H1 (cell line): ENCODE measurements around the gene LHFPL6. TPM values are rescaled to one million over a fixed set of nuclear protein-coding genes. Genes with fewer than 3 reads are reported as not detected.

Source experiments
- CTCF ChIA-PET: fragments of 300-600 bp; sonication (Branson Sonifier 250); formaldehyde crosslinking; loops from one replicate; lab custom pipeline; 2021; ENCODE audit not compliant: partially characterized antibody; lab: Charles Lee
- POLR2A ChIA-PET: fragments of 300-600 bp; sonication (Branson Sonifier 250); formaldehyde crosslinking; loops from one replicate; lab custom pipeline; 2021; ENCODE audit warnings: inconsistent platforms; ENCODE audit not compliant: partially characterized antibody; lab: Charles Lee
- DNase-seq, 2 experiments: peaks; one replicate each; pipeline versions ENCODE4 v3.0.0 to v3.0.0-alpha.2; 2010 to 2022; ENCODE audit warnings: low spot score in 2 of 2, low read depth in 1 of 2, mixed read lengths in 1 of 2
- FAIRE-seq: peaks from 2 replicates; lab custom pipeline; 2011; peaks lifted over from hg19 to GRCh38; lab: Jason Lieb, UNC
- H2AFZ ChIP-seq: 2 replicates; pipeline ENCODE4 v1.8.1; 2012; ENCODE audit warnings: low read length, inconsistent platforms
- H2AK5ac ChIP-seq: 2 replicates; pipeline ENCODE4 v1.6.1; 2013; ENCODE audit warnings: low read depth, low read length
- H2BK120ac ChIP-seq: replicated peaks from 2 replicates; pipeline ENCODE3; 2013; ENCODE audit warnings: low read depth, low read length, inconsistent platforms
- H2BK12ac ChIP-seq: 2 replicates; pipeline ENCODE4 v1.6.1; 2013; ENCODE audit warnings: low read depth, low read length
- H2BK15ac ChIP-seq: 2 replicates; pipeline ENCODE4 v1.6.1; 2013; ENCODE audit warnings: low read length
- H2BK20ac ChIP-seq: 2 replicates; pipeline ENCODE4 v1.6.1; 2013; ENCODE audit warnings: low read length
- H2BK5ac ChIP-seq: 2 replicates; pipeline ENCODE4 v1.6.1; 2013; ENCODE audit warnings: low read depth, low read length
- H3K14ac ChIP-seq: 2 replicates; pipeline ENCODE4 v1.6.1; 2013; ENCODE audit warnings: inconsistent platforms; ENCODE audit not compliant: insufficient read length
- H3K18ac ChIP-seq: 2 replicates; pipeline ENCODE4 v1.6.1; 2013; ENCODE audit warnings: low read length; ENCODE audit errors: extremely low read depth
- H3K23ac ChIP-seq: 2 replicates; pipeline ENCODE4 v1.6.1; 2013; ENCODE audit warnings: inconsistent platforms; ENCODE audit not compliant: insufficient read length
- H3K23me2 ChIP-seq: 2 replicates; pipeline ENCODE4 v1.6.1; 2013; ENCODE audit warnings: low read depth, low read length
- H3K27ac ChIP-seq: 2 replicates; pipeline ENCODE4 v1.6.1; 2011; ENCODE audit warnings: low read depth, low read length, inconsistent platforms
- H3K27me3 ChIP-seq, 4 experiments: replicated peaks in 1 of 4; 1 replicate in 1 of 4; 2 replicates in 3 of 4; pipeline versions ENCODE4 v1.6.1 to v1.8.1; 2011 to 2013; ENCODE audit warnings: low read length in 3 of 4, mild to moderate bottlenecking in 3 of 4, inconsistent platforms in 2 of 4, mixed read lengths in 2 of 4, moderate library complexity in 1 of 4; ENCODE audit not compliant: control insufficient read depth in 3 of 4, insufficient read depth in 3 of 4; ENCODE audit errors: extremely low read depth in 1 of 4
- H3K36me3 ChIP-seq, 4 experiments: 2 replicates each; pipeline versions ENCODE4 v1.6.1 to v1.8.1; 2011 to 2013; ENCODE audit warnings: mild to moderate bottlenecking in 4 of 4, low read length in 3 of 4, moderate library complexity in 2 of 4, control low read depth in 1 of 4, inconsistent platforms in 1 of 4; ENCODE audit not compliant: insufficient read depth in 4 of 4, control insufficient read depth in 2 of 4
- H3K4ac ChIP-seq: replicated peaks from 2 replicates; pipeline ENCODE3; 2013; ENCODE audit warnings: low read length, low read depth, mixed read lengths, inconsistent platforms; ENCODE audit not compliant: insufficient read length
- H3K4me1 ChIP-seq, 4 experiments: replicated peaks in 1 of 4; 1 replicate in 1 of 4; 2 replicates in 3 of 4; pipeline versions ENCODE4 v1.6.1 to v1.8.1; 2011 to 2013; ENCODE audit warnings: low read length in 3 of 4, inconsistent platforms in 2 of 4, mixed read lengths in 1 of 4; ENCODE audit not compliant: insufficient read depth in 4 of 4, control insufficient read depth in 3 of 4
- H3K4me2 ChIP-seq, 2 experiments: 2 replicates each; pipeline versions ENCODE4 v1.6.1 to v1.8.1; 2011 to 2013; ENCODE audit warnings: low read depth in 2 of 2, low read length in 2 of 2, control low read depth in 1 of 2, inconsistent platforms in 1 of 2, mild to moderate bottlenecking in 1 of 2; ENCODE audit not compliant: insufficient read depth in 1 of 2
- H3K4me3 ChIP-seq, 4 experiments: fragments of 200-600, 300-600 bp in 1 of 4; sonication (generic), shearing (Covaris generic), sonication (Bioruptor Twin) in 1 of 4; 2 replicates each; pipeline versions ENCODE4 v1.5.1 to v1.8.1; 2011 to 2016; ENCODE audit warnings: low read length in 4 of 4, low read depth in 3 of 4, control low read depth in 2 of 4, inconsistent platforms in 2 of 4, mild to moderate bottlenecking in 2 of 4, mixed read lengths in 1 of 4, moderate library complexity in 1 of 4; ENCODE audit not compliant: insufficient read depth in 2 of 4; ENCODE audit errors: extremely low read depth in 1 of 4
- H3K56ac ChIP-seq: replicated peaks from 2 replicates; pipeline ENCODE3; 2013; ENCODE audit warnings: low read depth, mild to moderate bottlenecking, mixed read lengths, low read length, inconsistent platforms; ENCODE audit not compliant: insufficient read length
- H3K79me1 ChIP-seq: 2 replicates; pipeline ENCODE4 v1.6.1; 2013; ENCODE audit warnings: low read depth, low read length, control low read depth
- H3K79me2 ChIP-seq, 2 experiments: 2 replicates each; pipeline versions ENCODE4 v1.6.1 to v1.8.1; 2012 to 2013; ENCODE audit warnings: low read length in 2 of 2, mild to moderate bottlenecking in 2 of 2, inconsistent platforms in 1 of 2; ENCODE audit not compliant: insufficient read depth in 2 of 2, control insufficient read depth in 1 of 2
- H3K9ac ChIP-seq, 4 experiments: replicated peaks in 1 of 4; 1 replicate in 1 of 4; 2 replicates in 3 of 4; pipeline versions ENCODE4 v1.6.1 to v1.8.1; 2011 to 2013; ENCODE audit warnings: low read depth in 3 of 4, low read length in 3 of 4, control low read depth in 2 of 4, mild to moderate bottlenecking in 2 of 4, moderate library complexity in 2 of 4, inconsistent platforms in 1 of 4; ENCODE audit errors: extremely low read depth in 1 of 4
- H3K9me3 ChIP-seq, 2 experiments: 2 replicates each; pipeline versions ENCODE4 v1.6.1 to v1.8.1; 2012 to 2013; ENCODE audit warnings: mild to moderate bottlenecking in 2 of 2, moderate library complexity in 2 of 2, control low read depth in 1 of 2, inconsistent platforms in 1 of 2, low read depth in 1 of 2, low read length in 1 of 2, mixed read lengths in 1 of 2; ENCODE audit not compliant: insufficient read depth in 2 of 2
- H4K20me1 ChIP-seq, 2 experiments: replicated peaks in 1 of 2; 2 replicates each; pipeline versions ENCODE3 to v1.8.1; 2011 to 2013; ENCODE audit warnings: inconsistent platforms in 2 of 2, low read length in 2 of 2, mild to moderate bottlenecking in 1 of 2; ENCODE audit not compliant: insufficient read depth in 2 of 2, control insufficient read depth in 1 of 2
- H4K5ac ChIP-seq: 2 replicates; pipeline ENCODE4 v1.6.1; 2013; ENCODE audit warnings: low read length, low read depth, mixed read lengths, inconsistent platforms; ENCODE audit not compliant: insufficient read length
- H4K8ac ChIP-seq: 2 replicates; pipeline ENCODE4 v1.8.0; 2013; ENCODE audit warnings: mild to moderate bottlenecking, moderate library complexity, low read length, inconsistent platforms; ENCODE audit not compliant: insufficient read depth; ENCODE audit errors: extremely low read depth
- H4K91ac ChIP-seq: replicated peaks from 2 replicates; pipeline ENCODE3; 2013; ENCODE audit warnings: low read length, mixed read lengths, inconsistent platforms; ENCODE audit not compliant: insufficient read length
- CBX5 ChIP-seq: fragments of 300-800, 300-1000 bp; sonication (generic); IDR thresholded peaks from 2 replicates; pipeline ENCODE4 v1.7.1; 2016; ENCODE audit warnings: antibody characterized with exemption, low read length, low read depth
- CHD1 ChIP-seq: IDR thresholded peaks from 2 replicates; pipeline ENCODE4 v1.6.1; 2012; ENCODE audit warnings: low read depth, low read length, improper control_type of control experiment
- JUN ChIP-seq: IDR thresholded peaks from 2 replicates; pipeline ENCODE4 v1.6.1; 2011; ENCODE audit warnings: low read depth, mild to moderate bottlenecking, improper control_type of control experiment, low read length
- KDM1A ChIP-seq: fragments of 200-600, 300-600 bp; sonication (generic); IDR thresholded peaks from 2 replicates; pipeline ENCODE4 v1.7.1; 2016; ENCODE audit warnings: mild to moderate bottlenecking, low read length, borderline replicate concordance
- KDM4A ChIP-seq: IDR thresholded peaks from one replicate; pipeline ENCODE4 v1.7.1; 2012; ENCODE audit warnings: low read depth, mild to moderate bottlenecking, moderate library complexity, low read length, inconsistent platforms; ENCODE audit not compliant: severe bottlenecking
- MAFK ChIP-seq: IDR thresholded peaks from 2 replicates; pipeline ENCODE4 v1.6.1; 2012; ENCODE audit warnings: low read depth, mild to moderate bottlenecking, improper control_type of control experiment, low read length
- POLR2A ChIP-seq, 2 experiments: IDR thresholded peaks; 1 replicate in 1 of 2; 2 replicates in 1 of 2; pipeline ENCODE4 v1.6.1; 2011; ENCODE audit warnings: low read depth in 2 of 2, low read length in 2 of 2, mild to moderate bottlenecking in 2 of 2; ENCODE audit errors: control extremely low read depth in 1 of 2
- RFX5 ChIP-seq: IDR thresholded peaks from 2 replicates; pipeline ENCODE4 v1.6.1; 2011; ENCODE audit warnings: low read depth, low read length, improper control_type of control experiment, borderline replicate concordance
- RNF2 ChIP-seq: fragments of 200-900, 300-1000 bp; sonication (generic); IDR thresholded peaks from 2 replicates; pipeline ENCODE4 v1.7.1; 2016; ENCODE audit warnings: borderline replicate concordance, low read depth, mild to moderate bottlenecking, antibody characterized with exemption, low read length; ENCODE audit not compliant: poor library complexity, severe bottlenecking; ENCODE audit errors: missing control alignments
- RXRA ChIP-seq: IDR thresholded peaks from 2 replicates; pipeline ENCODE4 v1.6.1; 2011; ENCODE audit warnings: low read depth, mild to moderate bottlenecking, low read length, moderate library complexity; ENCODE audit not compliant: insufficient read depth
- SP4 ChIP-seq: IDR thresholded peaks from 2 replicates; pipeline ENCODE4 v1.6.1; 2012; ENCODE audit warnings: low read length, inconsistent platforms
- TCF12 ChIP-seq: IDR thresholded peaks from 2 replicates; pipeline ENCODE4 v1.6.1; 2011; ENCODE audit warnings: low read depth, mild to moderate bottlenecking, low read length
- WGBS, 2 experiments: shearing (Covaris generic) in 1 of 2; methylation state at CpG; one replicate each; pipeline versions ENCODE4 v1.1.6 to v1.1.7; 2013 to 2015; ENCODE audit warnings: low lambda C conversion rate in 2 of 2, mixed read lengths in 2 of 2, inconsistent platforms in 1 of 2, low coverage in 1 of 2, missing lambda C conversion rate in 1 of 2; ENCODE audit not compliant: insufficient replicate concordance in 2 of 2, insufficient coverage in 1 of 2, insufficient read length in 1 of 2; ENCODE audit errors: extremely low coverage in 1 of 2, missing lambda C conversion rate in 1 of 2; 5-methylcytosine and 5-hydroxymethylcytosine counted together
- polyA plus RNA-seq, 7 experiments: library from polyadenylated mRNA; depleted of rRNA in 3 of 7; stranded (reverse) in 5 of 7; unstranded in 2 of 7; fragments of >200 nt in 5 of 7; fragments of 200-250 nt in 2 of 7; gene quantifications; 1 replicate in 5 of 7; 2 replicates in 1 of 7; 4 replicates in 1 of 7; pipeline versions ENCODE4 v1.2.1 to v1.2.3, GENCODE V29; 2011 to 2013; ENCODE audit warnings: missing spikeins in 2 of 7, mixed read lengths in 2 of 7
- total RNA-seq: library from RNA; stranded (reverse); fragmentation: NEBNext Ultra II Directional; extraction: Animal tissue kit (Norgen Biotek cat#: 25700); gene quantifications from 2 replicates; pipeline ENCODE4 v1.2.1, GENCODE V29; 2021

Gene LHFPL6
- total and polyA plus RNA-seq, 2 of the 8 experiments (the other 6 are each of a cell fraction or from before 2014, with no cell fraction given): 7.6 to 17.0 TPM

GRCh38 chr13:39577203-39577602 is 25.8 kb downstream of the LHFPL6 start:
- Histone ChIP-seq H2BK5ac (no peak overlapping the region), H3K9ac (no peak overlapping the region), H3K4me1 (peaks cover 3 to 6% (median 5%) of the 10 kb centered on the region in 4 experiments; a peak in 4 of 7 replicates), H2AFZ (no peak overlapping the region), H3K56ac (no peak overlapping the region), H3K18ac (no peak overlapping the region), H4K20me1 (no peaks in the 10 kb centered on the region), H4K5ac (no peak overlapping the region), H3K27ac (no peak overlapping the region), H2AK5ac (no peak overlapping the region), H2BK120ac (no peak overlapping the region), H3K27me3 (no peaks in the 10 kb centered on the region), H2BK20ac (no peak overlapping the region), H2BK15ac (no peak overlapping the region), H3K36me3 (no peaks in the 10 kb centered on the region), H4K91ac (no peak overlapping the region), H3K14ac (no peak overlapping the region), H3K23me2 (no peaks in the 10 kb centered on the region), H3K79me2 (no peaks in the 10 kb centered on the region), H2BK12ac (no peak overlapping the region), H3K4ac (no peak overlapping the region), H3K23ac (no peak overlapping the region), H3K79me1 (no peaks in the 10 kb centered on the region), H3K9me3 (no peaks in the 10 kb centered on the region), H3K4me3 (no peak overlapping the region), H4K8ac (no peak overlapping the region), H3K4me2 (no peak overlapping the region)
- 93% methylated on average over 2 of the region's 2 CpGs; no CpG with 5 or more reads in 1 of the 2 experiments for WGBS, 2 experiments
- DNase-seq (no peak), FAIRE-seq (no peak)
- CTCF ChIA-PET: interaction anchor here (0.6 to 1.0 kb wide), 2 partner anchors 39 to 80 kb away, joined by 3 to 5 read pairs; no protein-coding TSS in a partner anchor
- POLR2A ChIA-PET: no interaction called here
- TF ChIP-seq KDM1A: no peak
- TF ChIP-seq CBX5: no peak
- TF ChIP-seq CHD1: no peak
- no peak for TF ChIP-seq RXRA
- no peak for TF ChIP-seq MAFK
- no peak for TF ChIP-seq SP4
- no peak for TF ChIP-seq RNF2
- TF ChIP-seq TCF12: no peak
- TF ChIP-seq RFX5: no peak
- no peak for TF ChIP-seq KDM4A
- no peak for TF ChIP-seq POLR2A (IDR thresholded peaks at IDR 0.05; ENCODE audit: control extremely low read depth in 1 of 2, low read depth in 2 of 2, low read length in 2 of 2)
- TF ChIP-seq JUN: no peak
